NCI-H2029 treated with DMSO at 0.1 percent for 48 hours (cell line): ENCODE results near the gene RAMP3.

Experiments used
- DNase-seq: peaks from one replicate; lab custom pipeline; 2025; lab: John Stamatoyannopoulos, UW

The RAMP3 gene

GRCh38 chr7:45223728-45224630, 66.4 kb downstream of the RAMP3 start:
- no peak for DNase-seq

GRCh38 chr7:45224832-45225231, 67.2 kb downstream of the RAMP3 start:
- no peak for DNase-seq

DNA sequence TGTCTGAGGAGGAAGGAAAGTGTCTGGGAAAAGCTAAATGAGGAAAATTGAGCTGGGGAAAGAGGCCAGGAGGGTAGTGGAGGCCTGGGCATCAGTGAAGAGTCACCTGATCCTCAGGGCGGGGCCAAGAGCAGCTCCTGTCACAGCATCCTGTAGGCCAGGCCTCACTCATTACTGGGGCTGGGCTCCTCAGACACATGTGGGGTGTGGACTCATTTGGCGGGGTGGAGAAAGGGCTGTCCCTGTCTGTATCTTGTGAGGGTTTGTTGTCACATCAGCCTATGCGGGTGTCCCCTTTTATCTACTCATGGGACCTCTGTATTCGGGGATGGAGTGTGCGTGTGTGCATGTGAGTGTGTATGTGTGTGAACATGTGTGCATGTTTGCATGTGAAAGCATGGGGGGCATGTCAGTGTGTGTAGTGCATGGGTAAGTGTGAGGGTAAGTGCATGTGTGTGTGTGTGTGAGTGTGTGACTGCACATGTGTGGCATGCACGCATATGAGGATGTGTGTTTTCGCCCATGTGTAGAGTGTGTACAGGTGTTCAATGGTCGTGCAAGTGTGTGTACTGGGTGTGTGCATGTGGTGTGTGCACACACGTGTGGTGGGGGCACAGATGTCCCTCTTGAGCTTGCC, 67.8 kb downstream of the RAMP3 start:
- DNase-seq, result no peak

- no peak for DNase-seq
These were observed 68.4 kb downstream of the RAMP3 start for GRCh38 chr7:45225948-45226335.

DNA sequence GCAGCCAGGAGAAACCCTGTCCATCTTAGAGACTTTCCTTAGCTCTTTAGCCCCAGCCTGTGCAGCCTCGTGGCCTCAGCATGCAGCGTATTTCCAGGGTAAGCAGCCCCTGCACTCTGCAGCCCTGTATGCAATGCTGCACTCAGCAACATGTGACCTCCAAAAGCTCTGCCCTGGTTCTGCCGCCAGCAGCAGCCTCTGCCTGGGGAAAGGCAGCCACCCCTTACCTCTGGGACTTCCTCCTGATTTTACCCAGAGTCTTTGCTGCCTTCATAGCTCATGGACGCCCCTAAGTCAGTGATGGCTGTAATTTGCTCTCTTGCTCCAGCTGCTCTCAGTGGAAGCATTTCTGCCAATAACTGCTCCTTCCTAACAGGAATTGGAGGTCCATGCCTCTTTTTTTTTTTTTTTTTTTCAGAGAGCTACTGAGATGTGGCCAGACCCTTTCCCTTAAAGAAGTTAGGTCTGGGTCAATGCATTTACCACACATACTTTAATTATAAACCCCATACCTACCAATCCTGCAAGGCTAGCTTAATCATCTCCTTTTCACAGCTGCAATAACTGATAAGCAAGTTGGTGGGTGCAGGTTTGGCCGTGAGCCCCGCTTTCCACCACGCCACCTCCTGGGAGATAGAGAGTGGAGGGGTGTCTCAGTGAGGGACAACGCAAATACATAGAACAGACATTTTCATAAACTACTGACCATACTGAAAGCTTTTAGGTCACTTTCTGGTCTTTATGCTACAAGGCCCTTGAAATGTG, 71.7 kb downstream of the RAMP3 start:
- no peak for DNase-seq

GRCh38 chr7:45230083-45230482, 72.5 kb downstream of the RAMP3 start:
- no peak for DNase-seq

- DNase-seq, result no peak
These were observed 73.1 kb downstream of the RAMP3 start for GRCh38 chr7:45230611-45231165.

GRCh38 chr7:45233249-45233775, 75.7 kb downstream of the RAMP3 start:
- DNase-seq, result no peak
